HepG2 (cell line): ENCODE data around the gene NEURL1B. TPM values are rescaled to one million over a fixed set of nuclear protein-coding genes. Genes with fewer than 3 reads are reported as not detected.

ENCODE experiments used
- ATAC-seq: fragments of 200-7000 bp; cut with Tn5 transposase; 3 replicates; pipeline ENCODE4 v1.9.1; 2020; ENCODE audit warnings: mild to moderate bottlenecking, moderate library complexity
- BruUV-seq: library from RNA; stranded (reverse); fragments of 400-500 nt; replicated peaks from 2 replicates; lab custom pipeline; 2021; lab: Mats Ljungman, UMichigan
- CTCF ChIA-PET: fragments of 300-600 bp; formaldehyde crosslinking; extraction: SDS; loops from one replicate; lab custom pipeline; 2021; ENCODE audit warnings: low total read pairs, inconsistent platforms, low intra/inter-chr PET ratio; lab: Yijun Ruan, JAX
- POLR2A ChIA-PET: fragments of 350-600 bp; sonication (Branson Sonifier 250); formaldehyde crosslinking; loops from one replicate; lab custom pipeline; 2020; ENCODE audit warnings: antibody characterized with exemption, inconsistent platforms; lab: Yijun Ruan, JAX
- DNase-seq: peaks from one replicate; pipeline ENCODE4 v3.0.0-alpha.2; 2015; ENCODE audit warnings: low spot score
- FAIRE-seq: peaks from 3 replicates; lab custom pipeline; 2011; peaks lifted over from hg19 to GRCh38; lab: Jason Lieb, UNC
- H2AFZ ChIP-seq: one replicate; pipeline ENCODE4 v1.6.1; 2011; ENCODE audit warnings: low read length, inconsistent platforms
- H3K27ac ChIP-seq: fragments of 300-600 bp; 3 replicates; pipeline ENCODE4 v1.8.0; 2011; ENCODE audit warnings: mixed run types, mild to moderate bottlenecking, mixed read lengths, low read length, inconsistent platforms; ENCODE audit not compliant: insufficient read depth; ENCODE audit errors: extremely low read length
- H3K27me3 ChIP-seq, 2 experiments: fragments of 200-600 bp in 1 of 2; 2 replicates in 1 of 2; 3 replicates in 1 of 2; pipeline versions ENCODE4 v1.6.0 to v1.8.0; 2011; ENCODE audit warnings: low read length in 2 of 2, mild to moderate bottlenecking in 2 of 2, moderate library complexity in 2 of 2, inconsistent platforms in 1 of 2; ENCODE audit not compliant: insufficient read depth in 2 of 2, control insufficient read depth in 1 of 2
- H3K36me3 ChIP-seq, 2 experiments: fragments of 200-600 bp in 1 of 2; replicated peaks in 1 of 2; 2 replicates in 1 of 2; 3 replicates in 1 of 2; pipeline versions ENCODE4 v1.5.1 to v1.8.0; 2011; ENCODE audit warnings: low read length in 2 of 2, inconsistent platforms in 1 of 2; ENCODE audit not compliant: insufficient read depth in 2 of 2, control insufficient read depth in 1 of 2
- H3K4me1 ChIP-seq: 2 replicates; pipeline ENCODE4 v1.5.1; 2012; ENCODE audit warnings: low read length, inconsistent platforms; ENCODE audit not compliant: insufficient read depth
- H3K4me2 ChIP-seq: 2 replicates; pipeline ENCODE4 v1.6.0; 2011; ENCODE audit warnings: low read depth, low read length, inconsistent platforms
- H3K4me3 ChIP-seq, 3 experiments: fragments of 200-600 bp in 1 of 3; sonication (generic), shearing (Covaris generic) in 1 of 3; replicated peaks in 1 of 3; 2 replicates each; pipeline ENCODE4 v1.5.1; 2011 to 2016; ENCODE audit warnings: low read length in 3 of 3, inconsistent platforms in 2 of 3, low read depth in 2 of 3, mild to moderate bottlenecking in 2 of 3, control low read depth in 1 of 3, mixed read lengths in 1 of 3; ENCODE audit not compliant: insufficient read depth in 1 of 3
- H3K79me2 ChIP-seq: one replicate; pipeline ENCODE4 v1.6.1; 2011; ENCODE audit warnings: low read length, inconsistent platforms; ENCODE audit not compliant: insufficient read depth
- H3K9ac ChIP-seq: 2 replicates; pipeline ENCODE4 v1.6.0; 2011; ENCODE audit warnings: mild to moderate bottlenecking, low read depth, low read length, inconsistent platforms; ENCODE audit not compliant: insufficient read depth
- H3K9me3 ChIP-seq: 2 replicates; pipeline ENCODE4 v1.5.1; 2012; ENCODE audit warnings: mild to moderate bottlenecking, low read length
- H4K20me1 ChIP-seq: 2 replicates; pipeline ENCODE4 v1.6.0; 2011; ENCODE audit warnings: inconsistent platforms, mild to moderate bottlenecking, low read length, moderate library complexity; ENCODE audit not compliant: insufficient read depth
- GPN1 ChIP-seq: sonication (generic); formaldehyde crosslinking; IDR thresholded peaks from 2 replicates; pipeline ENCODE4 v1.5.1; 2020; ENCODE audit warnings: missing genetic modification reagents, borderline replicate concordance
- KAT8 ChIP-seq: IDR thresholded peaks from 2 replicates; pipeline ENCODE4 v1.6.1; 2016; ENCODE audit warnings: missing genetic modification reagents, missing compliant biosample characterization
- KDM3A ChIP-seq: IDR thresholded peaks from 2 replicates; pipeline ENCODE4 v1.6.1; 2018; ENCODE audit warnings: low read depth, missing compliant biosample characterization
- TRAFD1 ChIP-seq: sonication (generic); formaldehyde crosslinking; IDR thresholded peaks from 2 replicates; pipeline ENCODE4 v1.5.1; 2020; ENCODE audit warnings: missing genetic modification reagents, mild to moderate bottlenecking, borderline replicate concordance
- ZFP37 ChIP-seq: sonication (generic); formaldehyde crosslinking; IDR thresholded peaks from 2 replicates; pipeline ENCODE4 v1.4.0; 2020; ENCODE audit warnings: missing genetic modification reagents, borderline replicate concordance
- ZNF24 ChIP-seq: fragments of 450-650 bp; IDR thresholded peaks from 2 replicates; pipeline ENCODE4 v1.6.1; 2017; ENCODE audit warnings: antibody characterized with exemption, mild to moderate bottlenecking
- ZNF280D ChIP-seq: sonication (generic); formaldehyde crosslinking; IDR thresholded peaks from 2 replicates; pipeline ENCODE4 v1.5.1; 2020; ENCODE audit warnings: mild to moderate bottlenecking, missing genetic modification reagents
- ZNF546 ChIP-seq: sonication (generic); formaldehyde crosslinking; conservative IDR thresholded peaks from 2 replicates; pipeline ENCODE4 v1.8.1; 2023; ENCODE audit warnings: mild to moderate bottlenecking, missing genetic modification reagents
- ZNF646 ChIP-seq: sonication (generic); formaldehyde crosslinking; IDR thresholded peaks from 2 replicates; pipeline ENCODE4 v1.9.0; 2021; ENCODE audit warnings: mild to moderate bottlenecking, missing genetic modification reagents
- ZNF713 ChIP-seq: sonication (generic); formaldehyde crosslinking; IDR thresholded peaks from 2 replicates; pipeline ENCODE4 v1.4.0; 2020; ENCODE audit warnings: mild to moderate bottlenecking, missing genetic modification reagents
- WGBS: methylation state at CpG from one replicate; pipeline ENCODE4 v1.1.6; 2017; ENCODE audit warnings: low lambda C conversion rate; 5-methylcytosine and 5-hydroxymethylcytosine counted together
- in situ Hi-C: cut with HindIII; loops from 2 replicates; pipeline ENCODE4 v1.10.0; 2017; ENCODE audit warnings: low pct_unique_long_range_greater_than_20kb; ENCODE audit not compliant: extremely low pct_ligation_motif_present
- intact Hi-C: fragments of 100-400 bp; cut with micrococcal nuclease; formaldehyde crosslinking; loops from one replicate; pipeline ENCODE4 v1.10.0; 2022; ENCODE audit not compliant: unreplicated experiment
- polyA plus RNA-seq, 8 experiments: library from polyadenylated mRNA; depleted of rRNA in 3 of 8; stranded (reverse) in 7 of 8; unstranded in 1 of 8; fragments of >200 nt; fragmentation: Illumina TruSeq in 4 of 8; extraction: Trizol in 4 of 8; gene quantifications; 2 replicates each; pipeline versions ENCODE4 v1.2.1 to v1.2.3, GENCODE V29; 2011 to 2016; ENCODE audit warnings: low read depth in 4 of 8, missing spikeins in 1 of 8, mixed read lengths in 1 of 8; ENCODE audit not compliant: insufficient read depth in 1 of 8
- total RNA-seq, 5 experiments: library from RNA; depleted of rRNA; stranded (reverse); fragments of >200 nt; fragmentation: Illumina TruSeq; extraction: Trizol; gene quantifications; 2 replicates each; pipeline ENCODE4 v1.2.3, GENCODE V29; 2016; ENCODE audit warnings: low read depth in 1 of 5

The NEURL1B gene
- total and polyA plus RNA-seq, 2 of the 13 experiments (the other 11 are each of a cell fraction or from before 2014, with no cell fraction given), result 0.09 to 0.13 TPM

GRCh38 chr5:172668594-172669071, 27.6 kb downstream of the NEURL1B start:
- Histone ChIP-seq H3K4me2 (no peak overlapping the region), H2AFZ (no peak overlapping the region), H3K4me3 (no peak overlapping the region), H3K79me2 (no peaks in the 10 kb centered on the region), H3K9me3 (no peaks in the 10 kb centered on the region), H3K9ac (no peak overlapping the region), H3K36me3 (no peaks in the 10 kb centered on the region), H4K20me1 (no peaks in the 10 kb centered on the region), H3K27ac (no peak overlapping the region), H3K27me3 (0 out of 5 replicates have a peak, but pooled peaks cover 0 to 6% of the 10 kb centered on the region in 2 experiments), H3K4me1 (no peaks in the 10 kb centered on the region)
- DNase-seq (no peak), FAIRE-seq (no peak), ATAC-seq (no peak)
- intact Hi-C loops (no loop called here), in situ Hi-C loops (no loop called here)
- no peak for TF ChIP-seq KDM3A
- TF ChIP-seq ZNF280D (CRISPR knock-in tag), result no peak
- no peak for TF ChIP-seq TRAFD1 (CRISPR knock-in tag)
- TF ChIP-seq ZNF24, result no peak
- TF ChIP-seq ZFP37 (CRISPR knock-in tag), result no peak
- no peak for TF ChIP-seq ZNF546 (CRISPR knock-in tag)
- no peak for TF ChIP-seq KAT8 (CRISPR knock-in tag)
- TF ChIP-seq ZNF646 (CRISPR knock-in tag), result no peak
- TF ChIP-seq GPN1, result no peak
- no peak for TF ChIP-seq ZNF713 (CRISPR knock-in tag)
- no TSS peak for BruUV-seq
- WGBS, result 31% methylated on average over 9 of the region's 11 CpGs
- POLR2A ChIA-PET, result no interaction called here
- CTCF ChIA-PET, result no interaction called here
